Activated CD8-positive, alpha-beta T cell treated with anti-CD3 and anti-CD28 coated beads for 36 hours (primary cell): Measurements from ENCODE around the gene CENPB. TPM values are rescaled to one million over a fixed set of nuclear protein-coding genes. Genes with fewer than 3 reads are reported as not detected.

Experiments
- ATAC-seq: fragments of 200-7000 bp; cut with Tn5 transposase; one replicate; pipeline ENCODE4 v1.10.0; 2021; ENCODE audit warnings: mild to moderate bottlenecking, moderate library complexity
- CTCF ChIA-PET: fragments of 350-600 bp; sonication (Branson Sonifier 250); formaldehyde crosslinking; loops from one replicate; lab custom pipeline; 2021; ENCODE audit warnings: antibody characterized with exemption; lab: Charles Lee
- POLR2A ChIA-PET: fragments of 350-600 bp; sonication (Branson Sonifier 250); formaldehyde crosslinking; loops from one replicate; lab custom pipeline; 2021; ENCODE audit warnings: antibody characterized with exemption; lab: Charles Lee
- DNase-seq: peaks from one replicate; pipeline ENCODE4 v3.0.0-alpha.2; 2020
- H3K27ac Mint-ChIP-seq: one replicate; pipeline ENCODE4 v1.8.0; 2021; ENCODE audit warnings: mild to moderate bottlenecking, mixed read lengths
- H3K27me3 Mint-ChIP-seq: one replicate; pipeline ENCODE4 v1.8.0; 2021; ENCODE audit warnings: mixed read lengths
- H3K36me3 Mint-ChIP-seq: one replicate; pipeline ENCODE4 v1.8.0; 2021; ENCODE audit warnings: low read depth, mixed read lengths
- H3K4me1 Mint-ChIP-seq: one replicate; pipeline ENCODE4 v1.8.0; 2021; ENCODE audit warnings: low read depth, mixed read lengths
- H3K4me3 Mint-ChIP-seq: one replicate; pipeline ENCODE4 v1.8.0; 2021; ENCODE audit warnings: mild to moderate bottlenecking, moderate library complexity, mixed read lengths
- H3K9me3 Mint-ChIP-seq: one replicate; pipeline ENCODE4 v1.8.0; 2021; ENCODE audit warnings: mixed read lengths
- intact Hi-C: fragments of 100-400 bp; cut with micrococcal nuclease; formaldehyde crosslinking; loops from one replicate; pipeline ENCODE4 v1.10.0; 2022
- total RNA-seq, 2 experiments: library from RNA; stranded (reverse); gene quantifications; one replicate each; pipeline ENCODE4 v1.2.3, GENCODE V29; 2021
- TF ChIP-seq, protein P1 (sequence below): fragments of 200-600 bp; IDR thresholded peaks from one replicate; pipeline ENCODE4 v1.8.0; 2022; ENCODE audit warnings: antibody characterized with exemption, mild to moderate bottlenecking

CENPB gene
- total RNA-seq, 2 experiments from 2014 or later = 35.0 to 35.4 TPM

DNA sequence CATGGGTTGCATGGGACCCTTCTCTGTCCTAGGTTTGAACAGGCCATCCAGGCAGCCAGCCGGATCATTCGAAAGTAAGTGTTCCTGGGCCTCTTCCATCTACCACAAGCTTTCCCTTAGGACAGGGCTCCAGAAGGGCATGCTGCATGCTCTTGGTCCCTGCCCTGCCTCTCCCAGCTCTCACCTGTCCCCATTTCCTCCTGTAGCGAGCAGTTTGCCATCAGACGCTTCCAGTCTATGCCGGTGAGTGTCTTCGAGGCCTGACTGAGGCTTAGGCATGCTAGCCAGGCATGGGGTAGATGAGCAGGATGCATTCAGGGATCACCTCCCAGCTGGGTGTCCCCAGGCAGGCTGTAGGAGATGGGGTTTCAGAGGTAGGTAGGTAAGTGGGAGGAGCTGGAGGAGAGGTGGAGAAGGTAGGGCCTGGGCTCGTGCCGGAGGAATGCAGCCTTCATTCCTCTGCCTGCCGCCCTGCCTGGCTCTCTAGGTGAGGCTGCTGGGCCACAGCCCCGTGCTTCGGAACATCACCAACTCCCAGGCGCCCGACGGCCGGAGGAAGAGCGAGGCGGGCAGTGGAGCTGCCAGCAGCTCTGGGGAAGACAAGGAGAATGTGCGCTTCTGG lies 13.8 kb upstream of the CENPB start:
- H3K27me3 Mint-ChIP-seq = no peaks in the 10 kb centered on the region
- intact Hi-C loops = no loop called here
- H3K27ac Mint-ChIP-seq = peak overlapping the region; percentile 68
- ATAC-seq (no peak), DNase-seq (no peak)
- H3K4me1 Mint-ChIP-seq = peaks cover 58% of the 10 kb centered on the region
- no peaks in the 10 kb centered on the region for H3K9me3 Mint-ChIP-seq
- CTCF ChIA-PET = interaction anchor here (1.0 to 2.5 kb wide), 7 partner anchors 10 to 33 kb away, joined by 3 to 13 read pairs (median 4); partner anchors contain the start of genes ADISSP, AP5S1 and CENPB
- peaks cover 74% of the 10 kb centered on the region for H3K36me3 Mint-ChIP-seq
- POLR2A ChIA-PET = interaction anchor here (1.0 to 4.6 kb wide), 6 partner anchors 11 to 26 kb away, joined by 3 to 42 read pairs (median 6); partner anchors contain the start of genes AP5S1 and SPEF1
- H3K4me3 Mint-ChIP-seq = no peak overlapping the region
- TF ChIP-seq, protein P1, sequence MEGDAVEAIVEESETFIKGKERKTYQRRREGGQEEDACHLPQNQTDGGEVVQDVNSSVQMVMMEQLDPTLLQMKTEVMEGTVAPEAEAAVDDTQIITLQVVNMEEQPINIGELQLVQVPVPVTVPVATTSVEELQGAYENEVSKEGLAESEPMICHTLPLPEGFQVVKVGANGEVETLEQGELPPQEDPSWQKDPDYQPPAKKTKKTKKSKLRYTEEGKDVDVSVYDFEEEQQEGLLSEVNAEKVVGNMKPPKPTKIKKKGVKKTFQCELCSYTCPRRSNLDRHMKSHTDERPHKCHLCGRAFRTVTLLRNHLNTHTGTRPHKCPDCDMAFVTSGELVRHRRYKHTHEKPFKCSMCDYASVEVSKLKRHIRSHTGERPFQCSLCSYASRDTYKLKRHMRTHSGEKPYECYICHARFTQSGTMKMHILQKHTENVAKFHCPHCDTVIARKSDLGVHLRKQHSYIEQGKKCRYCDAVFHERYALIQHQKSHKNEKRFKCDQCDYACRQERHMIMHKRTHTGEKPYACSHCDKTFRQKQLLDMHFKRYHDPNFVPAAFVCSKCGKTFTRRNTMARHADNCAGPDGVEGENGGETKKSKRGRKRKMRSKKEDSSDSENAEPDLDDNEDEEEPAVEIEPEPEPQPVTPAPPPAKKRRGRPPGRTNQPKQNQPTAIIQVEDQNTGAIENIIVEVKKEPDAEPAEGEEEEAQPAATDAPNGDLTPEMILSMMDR = no peak

DNA sequence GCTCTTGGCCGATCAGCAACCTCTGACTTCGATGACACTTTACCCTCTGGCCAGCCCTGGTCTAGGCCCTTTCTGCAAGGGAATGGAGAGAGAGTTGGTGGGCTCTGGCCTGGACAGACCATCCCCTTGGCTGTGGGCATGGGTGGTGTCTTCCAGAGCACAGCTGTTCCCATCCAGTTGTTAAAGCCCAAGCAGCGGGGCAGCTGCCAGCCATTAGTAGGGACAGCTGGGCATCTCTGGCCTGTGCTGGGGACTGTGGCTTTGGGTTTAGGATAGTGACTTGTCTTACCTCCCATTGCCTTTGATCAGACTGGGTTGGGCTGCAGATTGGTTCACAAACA lies 12.3 kb upstream of the CENPB start:
- ChIA-PET CTCF (interaction anchor here (1.5 to 2.5 kb wide), 3 partner anchors 13 to 21 kb away, joined by 3 to 13 read pairs (median 5); partner anchors contain the start of gene AP5S1), POLR2A (interaction anchor here (0.6 to 4.6 kb wide), 4 partner anchors 13 to 22 kb away, joined by 3 to 42 read pairs (median 10); partner anchors contain the start of gene AP5S1)
- Mint-ChIP-seq H3K4me3 (peak overlapping the region; percentile 99), H3K27ac (peak overlapping the region; percentile 93), H3K9me3 (no peaks in the 10 kb centered on the region), H3K27me3 (no peaks in the 10 kb centered on the region), H3K4me1 (peaks cover 56% of the 10 kb centered on the region), H3K36me3 (peaks cover 64% of the 10 kb centered on the region)
- DNase-seq = no peak
- intact Hi-C loops = no loop called here
- TF ChIP-seq, protein P1 = no peak
- ATAC-seq = no peak

DNA sequence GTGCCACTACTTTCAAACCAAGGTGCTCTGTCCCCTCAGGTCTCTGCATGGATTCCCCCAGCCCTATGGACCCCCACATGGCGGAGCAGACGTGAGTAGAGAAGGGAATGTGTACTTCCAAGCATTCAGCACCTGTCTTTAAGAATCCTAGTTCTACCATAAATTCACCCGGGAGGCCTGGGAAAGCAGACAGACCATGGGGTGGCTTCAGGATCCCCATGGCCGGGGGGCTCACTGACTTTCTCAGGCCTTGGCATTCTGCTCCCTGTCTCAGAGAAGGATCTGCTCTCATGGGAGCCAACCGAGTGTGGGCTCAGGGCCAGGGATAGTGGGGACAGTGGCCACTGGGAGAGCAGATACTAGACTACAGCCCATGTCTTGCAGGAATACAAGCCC lies 11.8 kb upstream of the CENPB start:
- DNase-seq (no peak), ATAC-seq (no peak)
- Mint-ChIP-seq H3K27me3 (no peaks in the 10 kb centered on the region), H3K4me3 (peak overlapping the region; percentile 99), H3K9me3 (no peaks in the 10 kb centered on the region), H3K4me1 (peaks cover 56% of the 10 kb centered on the region), H3K27ac (peak overlapping the region; percentile 93), H3K36me3 (peaks cover 59% of the 10 kb centered on the region)
- intact Hi-C loops = no loop called here
- TF ChIP-seq, protein P1 = no peak
- ChIA-PET POLR2A (interaction anchor here (2.1 to 4.6 kb wide), 2 partner anchors 13 to 22 kb away, joined by 6 to 42 read pairs; partner anchors contain the start of gene AP5S1), CTCF (interaction anchor here (1.7 kb wide), 1 partner anchor 14 kb away, joined by 5 read pairs; no protein-coding TSS in a partner anchor)

DNA sequence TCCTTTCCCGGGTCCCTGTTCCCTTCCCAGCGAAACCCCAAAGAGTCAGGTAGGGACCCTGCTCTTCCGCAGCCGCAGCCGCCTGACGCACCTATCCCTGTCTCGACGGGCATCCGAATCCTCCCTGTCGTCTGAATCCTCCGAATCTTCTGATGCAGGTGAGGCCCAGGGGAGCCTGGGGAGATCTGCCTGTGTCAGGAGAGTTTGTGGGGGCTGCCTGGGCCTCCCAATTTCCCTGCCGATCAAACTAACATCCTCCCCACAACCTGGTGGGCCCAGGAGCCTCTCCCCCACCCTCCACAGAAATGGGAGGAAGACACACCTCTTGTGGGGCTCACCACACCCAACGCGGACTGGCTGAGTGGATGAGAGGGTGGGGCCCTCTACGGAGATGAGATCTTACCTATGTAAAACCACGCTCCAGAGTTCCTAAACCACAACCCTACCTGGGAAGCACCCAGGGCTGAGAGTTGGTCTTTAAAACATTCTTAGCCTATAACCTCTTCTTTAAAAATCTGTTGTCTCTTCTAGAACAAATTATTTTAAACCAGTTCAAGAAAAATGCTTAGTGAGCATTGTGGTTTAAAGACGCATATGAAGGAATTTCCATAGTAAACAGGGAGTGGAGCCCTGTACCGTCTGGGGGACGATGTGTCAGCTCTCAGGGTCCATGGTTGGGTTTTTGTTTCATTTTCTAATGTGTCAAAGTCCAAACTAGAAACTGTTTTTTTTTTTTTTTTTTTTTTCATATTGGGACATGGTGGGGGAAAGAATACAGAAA lies 11.2 kb upstream of the CENPB start:
- intact Hi-C loops = no loop called here
- TF ChIP-seq, protein P1 = no peak
- Mint-ChIP-seq H3K27ac (peak overlapping the region; percentile 93), H3K9me3 (no peaks in the 10 kb centered on the region), H3K36me3 (peaks cover 54% of the 10 kb centered on the region), H3K4me1 (peaks cover 54% of the 10 kb centered on the region), H3K27me3 (no peaks in the 10 kb centered on the region), H3K4me3 (peak overlapping the region; percentile 99)
- DNase-seq = peak; percentile 68
- POLR2A ChIA-PET = interaction anchor here (0.6 to 4.6 kb wide), 3 partner anchors 13 to 23 kb away, joined by 3 to 42 read pairs (median 8); partner anchors contain the start of gene AP5S1
- ATAC-seq = peak; percentile 34
- CTCF ChIA-PET = interaction anchor here (1.7 kb wide), 1 partner anchor 14 kb away, joined by 5 read pairs; no protein-coding TSS in a partner anchor
